Brain pericyte (primary cell): ENCODE data around the gene ARSK.

Experiments
- DNase-seq: peaks from one replicate; pipeline ENCODE4 v3.0.0-alpha.2; 2012; ENCODE audit warnings: low read depth, low spot score

Gene ARSK

GRCh38 chr5:95554647-95555548, at the start of gene ARSK, which contains the start of gene SKIC3:
TSS of gene ARSK (plus strand) at chr5:95555101. CDS start at chr5:95555279, 178 bp downstream.
TSS of gene SKIC3 (minus strand) at chr5:95554977. CDS start at chr5:95547150, 7,827 bp downstream.
- peak; percentile 97 for DNase-seq

GRCh38 chr5:95508550-95508949, 46.4 kb upstream of the ARSK start:
- DNase-seq: no peak

- no peak for DNase-seq
These were observed 43.3 kb upstream of the ARSK start for GRCh38 chr5:95511606-95512005.

GRCh38 chr5:95518417-95518816, 36.5 kb upstream of the ARSK start:
- DNase-seq: no peak

GRCh38 chr5:95519151-95519550, 35.8 kb upstream of the ARSK start:
- DNase-seq: no peak

GRCh38 chr5:95519681-95520080, 35.2 kb upstream of the ARSK start:
- no peak for DNase-seq

GRCh38 chr5:95520206-95520605, 34.7 kb upstream of the ARSK start:
- DNase-seq: no peak

- no peak for DNase-seq
These were observed 30.5 kb upstream of the ARSK start for GRCh38 chr5:95524423-95524822.

GRCh38 chr5:95526871-95527270, 28.0 kb upstream of the ARSK start:
- no peak for DNase-seq

GRCh38 chr5:95528565-95528964, 26.3 kb upstream of the ARSK start:
- DNase-seq: no peak

GRCh38 chr5:95530416-95530815, 24.5 kb upstream of the ARSK start:
- DNase-seq: no peak

GRCh38 chr5:95531491-95531890, 23.4 kb upstream of the ARSK start:
- no peak for DNase-seq

GRCh38 chr5:95532415-95532814, 22.5 kb upstream of the ARSK start:
- DNase-seq: no peak

GRCh38 chr5:95533106-95533505, 21.8 kb upstream of the ARSK start:
- DNase-seq: no peak

GRCh38 chr5:95533761-95534160, 21.1 kb upstream of the ARSK start:
- DNase-seq: no peak

- no peak for DNase-seq
These were observed 17.4 kb upstream of the ARSK start for GRCh38 chr5:95537501-95537900.

- DNase-seq: no peak
These were observed 11.7 kb upstream of the ARSK start for GRCh38 chr5:95543017-95543705.

GRCh38 chr5:95549030-95549429, 5.9 kb upstream of the ARSK start:
- DNase-seq: no peak

- no peak for DNase-seq
These were observed 612 bp upstream of the ARSK start for GRCh38 chr5:95554331-95554646.

- DNase-seq: no peak
These were observed 652 bp downstream of the ARSK start for GRCh38 chr5:95555553-95555952.

- no peak for DNase-seq
These were observed 2.9 kb downstream of the ARSK start for GRCh38 chr5:95557841-95558240.

GRCh38 chr5:95562282-95562681, 7.4 kb downstream of the ARSK start:
- no peak for DNase-seq

GRCh38 chr5:95563367-95563766, 8.5 kb downstream of the ARSK start:
- DNase-seq: no peak
